ENCODE results near the gene HSF5.

Gene HSF5

DNA sequence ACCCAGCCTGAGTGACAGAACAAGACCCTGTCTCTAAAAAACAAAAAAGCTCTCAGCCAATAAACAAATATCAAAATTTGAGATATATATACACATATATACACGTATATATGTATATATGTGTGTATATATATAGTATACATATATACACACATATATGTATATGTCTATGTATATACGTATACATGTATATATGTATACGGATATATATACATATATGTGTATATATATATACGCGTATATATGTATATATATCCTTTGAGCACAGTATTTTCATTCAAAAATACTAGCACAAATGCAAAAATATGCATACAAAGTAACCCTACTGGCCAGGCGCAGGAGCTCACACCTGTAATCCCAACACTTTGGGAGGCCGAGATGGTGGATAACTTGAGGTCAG, 13.2 kb upstream of the HSF5 start:
- H3K4me2 ChIP-seq (ENCODE audit: insufficient read depth, low read length): no peak overlapping the region
- H3K36me3 ChIP-seq (ENCODE audit: insufficient read depth, low read length): peaks cover 93% of the 10 kb centered on the region
- no peaks in the 10 kb centered on the region for H3K9me3 ChIP-seq (ENCODE audit: insufficient read depth, low read length, severe bottlenecking)
- H3K79me2 ChIP-seq (ENCODE audit: insufficient read depth, low read length): 0 out of 2 replicates have a peak, but pooled peaks cover 2% of the 10 kb centered on the region
- no peak overlapping the region for H3K4me3 ChIP-seq (ENCODE audit: low read depth in 1 of 2, low read length in 2 of 2)
- H4K20me1 ChIP-seq (ENCODE audit: insufficient read depth, low read length): peaks cover 8% of the 10 kb centered on the region
- H3K27ac ChIP-seq (ENCODE audit: low read length): no peak overlapping the region
- no peaks in the 10 kb centered on the region for H3K27me3 ChIP-seq (ENCODE audit: insufficient read depth, low read length, poor library complexity)
- H3K4me1 ChIP-seq (ENCODE audit: insufficient read depth, low read length): no peaks in the 10 kb centered on the region
- DNase-seq (no peak), ATAC-seq (ENCODE audit: insufficient read depth, low read depth) (no peak)
- H2AFZ ChIP-seq (ENCODE audit: low read depth, low read length): no peak overlapping the region
- no peak for TF ChIP-seq CTCF (IDR thresholded peaks at IDR 0.05; ENCODE audit: borderline replicate concordance, extremely low read depth, low read length, poor library complexity, severe bottlenecking)
- TF ChIP-seq EZH2 (IDR thresholded peaks at IDR 0.05; ENCODE audit: borderline replicate concordance, low read depth, low read length, severe bottlenecking): no peak
- no peak overlapping the region for H3K9ac ChIP-seq (ENCODE audit: low read depth, low read length)

- H3K27ac ChIP-seq (ENCODE audit: low read length): no peak overlapping the region
- H3K27me3 ChIP-seq (ENCODE audit: insufficient read depth, low read length, poor library complexity): no peaks in the 10 kb centered on the region
- ATAC-seq (ENCODE audit: insufficient read depth, low read depth) (no peak), DNase-seq (no peak)
- H3K79me2 ChIP-seq (ENCODE audit: insufficient read depth, low read length): no peaks in the 10 kb centered on the region
- H3K4me3 ChIP-seq (ENCODE audit: low read depth in 1 of 2, low read length in 2 of 2): no peak overlapping the region
- no peak overlapping the region for H3K4me2 ChIP-seq (ENCODE audit: insufficient read depth, low read length)
- no peaks in the 10 kb centered on the region for H3K4me1 ChIP-seq (ENCODE audit: insufficient read depth, low read length)
- no peaks in the 10 kb centered on the region for H3K9me3 ChIP-seq (ENCODE audit: insufficient read depth, low read length, severe bottlenecking)
- peaks cover 91% of the 10 kb centered on the region for H3K36me3 ChIP-seq (ENCODE audit: insufficient read depth, low read length)
- no peak overlapping the region for H3K9ac ChIP-seq (ENCODE audit: low read depth, low read length)
- H2AFZ ChIP-seq (ENCODE audit: low read depth, low read length): no peak overlapping the region
- TF ChIP-seq EZH2 (IDR thresholded peaks at IDR 0.05; ENCODE audit: borderline replicate concordance, low read depth, low read length, severe bottlenecking) (no peak), CTCF (IDR thresholded peaks at IDR 0.05; ENCODE audit: borderline replicate concordance, extremely low read depth, low read length, poor library complexity, severe bottlenecking) (no peak)
- H4K20me1 ChIP-seq (ENCODE audit: insufficient read depth, low read length): peaks cover 9% of the 10 kb centered on the region; the same call in 1 of the 2 replicates
Observed at GRCh38 chr17:58498177-58498828, 10.1 kb upstream of the HSF5 start.

- H3K27me3 ChIP-seq (ENCODE audit: insufficient read depth, low read length, poor library complexity): no peaks in the 10 kb centered on the region
- H4K20me1 ChIP-seq (ENCODE audit: insufficient read depth, low read length): peaks cover 9% of the 10 kb centered on the region; the same call in 1 of the 2 replicates
- ATAC-seq (ENCODE audit: insufficient read depth, low read depth) (no peak), DNase-seq (no peak)
- no peaks in the 10 kb centered on the region for H3K79me2 ChIP-seq (ENCODE audit: insufficient read depth, low read length)
- H3K4me3 ChIP-seq (ENCODE audit: low read depth in 1 of 2, low read length in 2 of 2): no peak overlapping the region
- no peak overlapping the region for H3K27ac ChIP-seq (ENCODE audit: low read length)
- H3K9ac ChIP-seq (ENCODE audit: low read depth, low read length): no peak overlapping the region
- no peak overlapping the region for H3K4me2 ChIP-seq (ENCODE audit: insufficient read depth, low read length)
- H2AFZ ChIP-seq (ENCODE audit: low read depth, low read length): no peak overlapping the region
- no peaks in the 10 kb centered on the region for H3K4me1 ChIP-seq (ENCODE audit: insufficient read depth, low read length)
- TF ChIP-seq EZH2 (IDR thresholded peaks at IDR 0.05; ENCODE audit: borderline replicate concordance, low read depth, low read length, severe bottlenecking) (no peak), CTCF (IDR thresholded peaks at IDR 0.05; ENCODE audit: borderline replicate concordance, extremely low read depth, low read length, poor library complexity, severe bottlenecking) (no peak)
- no peaks in the 10 kb centered on the region for H3K9me3 ChIP-seq (ENCODE audit: insufficient read depth, low read length, severe bottlenecking)
- peaks cover 94% of the 10 kb centered on the region for H3K36me3 ChIP-seq (ENCODE audit: insufficient read depth, low read length)
Observed at GRCh38 chr17:58493506-58493905, 5.3 kb upstream of the HSF5 start.

Measured in DND-41 (cell line).